Ecto neural progenitor cell (in vitro differentiated cells): ENCODE measurements around the gene DHX35.
A peak's percentile ranks its signal among the peaks of the same experiment; 100 is the strongest.

ENCODE experiments used
- DNase-seq: peaks from one replicate; pipeline ENCODE4 v3.0.0-alpha.2; 2018; ENCODE audit warnings: low spot score

DHX35 gene

DNA sequence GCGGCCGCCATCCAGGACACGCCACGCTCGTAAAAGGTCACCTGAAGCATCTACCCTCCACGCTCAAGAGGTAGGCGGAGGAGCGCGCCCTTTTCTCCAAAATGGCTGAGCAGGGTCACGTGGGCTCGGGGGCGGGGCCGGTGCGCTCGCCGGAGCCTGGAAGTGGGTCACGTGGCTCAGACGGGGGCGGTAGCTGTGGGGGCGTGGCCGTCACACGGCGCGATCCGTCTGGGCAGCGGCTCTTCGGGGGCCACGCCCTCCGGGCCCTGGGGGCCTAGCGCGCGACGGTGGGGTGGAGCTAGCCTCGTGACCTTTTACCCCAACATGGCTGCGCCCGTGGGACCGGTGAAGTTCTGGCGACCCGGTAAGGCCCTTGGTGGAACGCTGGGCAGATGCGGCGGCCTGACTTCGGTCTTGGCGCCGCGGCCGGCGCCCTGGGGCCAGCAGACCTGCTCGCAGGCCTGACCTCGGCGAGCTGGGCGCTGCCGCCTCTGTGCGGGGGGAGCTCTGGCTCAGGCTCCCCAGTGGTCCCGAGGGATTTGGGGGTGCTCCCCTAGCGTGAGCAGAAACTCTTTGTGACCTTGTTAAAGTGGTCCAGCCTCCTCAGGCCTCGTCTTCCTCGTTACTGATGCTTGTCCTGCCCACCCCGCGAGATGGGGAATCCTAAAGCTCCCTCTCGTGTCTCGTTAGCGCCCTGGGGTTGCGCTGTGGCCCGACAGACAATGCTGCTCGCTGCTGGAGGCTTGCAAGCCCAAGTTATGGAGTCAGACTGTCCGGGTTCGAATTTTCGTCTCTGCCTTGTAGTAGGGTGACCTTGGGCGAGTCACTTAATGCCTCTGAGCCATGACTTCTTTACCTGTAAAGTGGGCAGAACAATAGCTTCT, at the start of gene DHX35:
Gene DHX35 (plus strand): TSS at position 301 of the 884 bp plus-strand sequence. CDS start 24 bp downstream, at position 325.
- DNase-seq = peak; percentile 98

DNA sequence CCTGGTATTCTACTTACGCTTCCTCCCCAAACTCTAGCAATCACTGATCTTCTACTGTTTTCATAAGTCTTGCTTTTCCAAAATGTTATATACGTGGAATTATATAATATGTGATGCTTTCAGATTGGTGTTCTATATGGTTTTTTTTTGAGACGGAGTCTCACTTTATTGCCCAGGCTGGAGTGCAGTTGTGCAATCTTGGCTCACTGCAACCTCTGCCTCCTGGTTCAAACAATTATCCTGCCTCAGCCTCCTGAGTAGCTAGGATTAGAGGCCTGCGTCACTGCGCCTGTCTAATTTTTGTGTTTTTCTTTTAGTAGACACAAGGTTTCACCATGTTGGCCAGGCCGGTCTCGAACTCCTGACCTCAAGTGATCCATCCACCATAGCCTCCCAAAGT, 46.8 kb upstream of the DHX35 start:
- no peak for DNase-seq

GRCh38 chr20:38917657-38918056, 44.5 kb upstream of the DHX35 start:
- no peak for DNase-seq

GRCh38 chr20:38918172-38918571, 44.0 kb upstream of the DHX35 start:
- no peak for DNase-seq

DNA sequence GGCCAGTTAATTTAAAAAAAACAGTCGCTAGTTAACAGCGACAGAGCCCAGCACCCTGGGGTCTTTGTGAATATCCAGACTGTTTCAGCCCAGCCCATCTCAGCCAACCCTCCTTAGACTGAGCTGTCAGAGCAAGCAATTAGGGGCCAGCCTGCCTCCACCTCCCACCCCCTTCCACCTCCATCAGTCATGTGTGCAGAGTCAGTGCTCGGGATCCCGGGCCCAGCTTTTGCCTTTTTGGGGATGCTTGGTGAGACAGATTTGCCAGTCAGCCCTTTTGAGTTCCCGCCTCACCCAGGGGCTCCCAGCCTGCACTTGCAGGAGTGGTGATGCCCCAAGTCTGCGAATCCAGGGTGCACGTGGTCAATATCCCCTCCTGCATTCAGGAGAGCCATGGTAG, 42.5 kb upstream of the DHX35 start:
- DNase-seq = no peak

GRCh38 chr20:38920411-38920810, 41.7 kb upstream of the DHX35 start:
- no peak for DNase-seq

DNA sequence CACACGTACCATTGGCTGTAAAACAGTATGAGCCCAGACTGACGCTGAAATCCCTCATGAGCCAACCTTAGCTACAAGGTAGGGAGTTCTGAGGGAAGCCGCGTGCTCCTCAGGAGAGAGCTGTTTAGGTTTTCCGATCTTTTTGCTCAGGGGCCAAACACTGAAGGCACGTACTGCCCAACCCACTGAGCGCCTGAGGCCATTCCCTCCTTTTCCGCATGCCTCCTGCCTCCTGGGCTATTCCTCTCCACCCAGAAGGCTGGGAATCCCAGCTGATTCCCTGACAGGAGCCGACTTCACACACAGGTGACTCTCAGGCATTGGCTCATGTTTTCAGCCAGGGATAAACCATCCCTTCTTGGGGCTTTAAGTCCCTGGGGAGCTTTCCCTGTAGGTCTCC, 41.3 kb upstream of the DHX35 start:
- DNase-seq = no peak

GRCh38 chr20:38924718-38925117, 37.4 kb upstream of the DHX35 start:
- DNase-seq = no peak

DNA sequence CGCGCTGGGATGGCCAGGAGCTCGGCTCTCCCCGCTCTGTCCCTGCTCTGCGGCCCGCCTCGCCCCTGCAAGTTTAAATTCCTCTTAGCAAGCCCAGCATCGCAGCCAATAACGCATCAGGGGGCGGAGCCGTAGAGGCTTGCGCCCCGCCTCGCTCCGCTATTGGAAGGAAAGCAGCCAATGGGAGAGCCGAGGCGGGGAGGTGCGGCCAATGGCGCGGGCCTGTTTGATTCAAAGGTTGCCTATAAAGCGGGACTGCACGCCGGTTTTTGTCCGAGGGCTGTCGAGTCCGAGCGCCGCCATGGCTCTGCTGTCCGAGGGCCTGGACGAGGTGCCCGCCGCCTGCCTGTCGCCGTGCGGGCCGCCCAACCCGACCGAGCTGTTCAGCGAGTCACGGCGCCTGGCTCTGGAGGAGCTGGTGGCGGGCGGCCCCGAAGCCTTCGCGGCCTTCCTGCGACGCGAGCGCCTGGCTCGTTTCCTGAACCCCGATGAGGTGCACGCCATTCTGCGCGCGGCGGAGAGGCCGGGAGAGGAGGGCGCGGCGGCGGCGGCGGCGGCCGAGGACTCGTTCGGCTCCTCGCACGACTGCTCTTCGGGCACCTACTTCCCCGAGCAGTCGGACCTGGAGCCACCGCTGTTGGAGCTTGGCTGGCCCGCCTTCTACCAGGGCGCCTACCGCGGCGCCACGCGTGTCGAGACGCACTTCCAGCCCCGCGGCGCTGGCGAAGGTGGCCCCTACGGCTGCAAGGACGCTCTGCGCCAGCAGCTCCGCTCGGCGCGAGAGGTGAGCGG, 35.8 kb upstream of the DHX35 start, which contains the start of gene FAM83D:
Gene FAM83D (plus strand): TSS at position 276 of the 792 bp plus-strand sequence. CDS start 26 bp downstream, at position 302.
- peak; percentile 97 for DNase-seq

- DNase-seq = no peak
Measured at GRCh38 chr20:38926934-38927616, 35.1 kb upstream of the DHX35 start.

GRCh38 chr20:38927902-38928578, 34.1 kb upstream of the DHX35 start:
- DNase-seq = no peak

DNA sequence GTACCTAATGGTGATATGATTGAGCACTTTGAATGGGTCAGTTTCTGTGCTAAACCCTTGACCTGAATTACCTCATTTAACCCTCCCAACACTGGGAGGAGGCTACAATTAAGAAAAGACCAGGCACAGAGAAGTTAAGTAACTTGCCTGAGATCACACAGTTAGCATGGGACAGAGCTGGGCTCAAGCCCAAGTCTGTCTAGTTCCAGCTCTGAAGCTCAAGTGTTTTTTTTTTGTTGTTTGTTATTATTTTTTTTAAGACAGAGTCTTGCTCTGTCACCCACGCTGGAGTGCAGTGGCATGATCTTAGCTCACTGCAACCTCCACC, 31.9 kb upstream of the DHX35 start:
- DNase-seq = no peak

DNA sequence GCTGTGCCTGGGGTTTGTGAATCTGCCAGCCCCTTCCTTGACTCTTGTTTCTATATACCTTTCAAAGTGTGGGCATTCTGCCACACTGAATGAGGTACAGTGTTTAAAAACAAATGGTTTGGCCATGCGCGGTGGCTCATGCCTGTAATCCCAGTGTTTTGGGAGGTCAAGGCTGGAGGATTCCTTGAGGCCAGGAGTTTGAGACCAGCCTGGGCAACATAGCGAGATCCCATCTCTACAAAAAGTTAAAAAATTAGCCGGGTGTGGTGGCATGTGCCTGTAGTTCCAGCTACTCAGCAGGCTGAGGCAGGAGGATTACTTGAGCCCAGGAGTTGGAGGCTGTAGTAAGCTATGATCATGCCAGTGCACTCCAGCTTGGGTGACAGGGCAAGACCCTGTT, 30.2 kb upstream of the DHX35 start:
- DNase-seq = no peak

GRCh38 chr20:38932457-38933120, 29.6 kb upstream of the DHX35 start:
- DNase-seq = no peak

- no peak for DNase-seq
Measured at GRCh38 chr20:38934530-38934929, 27.6 kb upstream of the DHX35 start.

DNA sequence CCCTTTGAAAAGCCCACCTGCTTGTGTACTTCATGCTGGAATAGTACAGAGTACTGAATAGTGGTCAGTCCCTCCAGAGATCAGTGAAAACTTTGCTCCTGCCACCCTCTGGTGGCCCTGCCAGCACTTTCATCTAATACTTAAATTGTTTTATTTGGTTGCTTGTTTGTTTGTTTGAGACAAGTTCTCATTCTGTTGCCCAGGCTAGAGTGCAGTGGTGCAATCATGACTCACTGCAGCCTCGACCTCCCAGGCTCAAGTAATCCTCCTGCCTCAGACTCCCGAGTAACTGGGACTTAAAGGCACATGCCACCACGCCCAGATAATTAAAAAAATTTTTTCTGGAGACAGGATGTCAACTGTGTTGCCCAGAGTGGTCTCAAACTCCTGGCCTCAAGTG, 26.9 kb upstream of the DHX35 start:
- no peak for DNase-seq

DNA sequence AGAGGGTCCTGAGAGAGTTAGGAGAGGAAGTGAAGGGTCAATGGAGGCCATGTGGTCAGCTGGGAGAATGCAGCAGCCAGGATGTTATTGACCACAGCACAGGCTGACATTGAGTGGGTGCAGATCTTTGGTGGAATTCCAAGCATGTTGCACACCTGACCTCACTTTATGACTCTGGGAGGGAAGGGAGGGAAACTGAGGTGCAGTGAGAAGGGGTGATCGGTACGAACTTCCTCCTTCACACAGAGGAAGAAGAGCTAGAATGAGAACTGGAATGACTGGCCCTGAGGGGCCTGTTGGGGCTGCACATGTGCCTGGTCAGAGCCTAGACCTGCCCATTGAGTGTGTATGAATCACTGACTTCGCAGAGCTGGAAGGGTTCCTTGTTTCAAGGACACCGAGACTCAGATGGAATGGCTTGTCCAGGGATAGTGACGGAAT, 26.2 kb upstream of the DHX35 start:
- DNase-seq = no peak

DNA sequence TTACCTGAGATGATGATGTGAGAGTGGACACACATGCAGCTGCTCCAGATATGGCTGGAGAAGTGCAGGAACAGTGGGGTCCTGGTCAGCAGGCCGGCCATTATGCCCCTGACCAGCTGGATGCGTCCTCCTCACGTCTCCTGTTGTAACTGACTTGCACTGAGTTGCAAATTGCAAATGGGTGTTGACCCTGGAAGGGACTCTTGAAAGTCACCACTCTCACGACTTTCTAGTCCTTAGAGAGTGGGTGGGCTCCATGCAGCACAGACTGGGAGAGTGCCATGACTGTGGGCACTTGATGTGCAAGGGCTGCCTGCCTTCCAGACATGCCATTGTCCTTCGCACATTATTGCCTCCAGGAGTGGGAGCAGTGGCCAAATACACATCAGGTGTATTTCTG, 25.1 kb upstream of the DHX35 start:
- DNase-seq = no peak

DNA sequence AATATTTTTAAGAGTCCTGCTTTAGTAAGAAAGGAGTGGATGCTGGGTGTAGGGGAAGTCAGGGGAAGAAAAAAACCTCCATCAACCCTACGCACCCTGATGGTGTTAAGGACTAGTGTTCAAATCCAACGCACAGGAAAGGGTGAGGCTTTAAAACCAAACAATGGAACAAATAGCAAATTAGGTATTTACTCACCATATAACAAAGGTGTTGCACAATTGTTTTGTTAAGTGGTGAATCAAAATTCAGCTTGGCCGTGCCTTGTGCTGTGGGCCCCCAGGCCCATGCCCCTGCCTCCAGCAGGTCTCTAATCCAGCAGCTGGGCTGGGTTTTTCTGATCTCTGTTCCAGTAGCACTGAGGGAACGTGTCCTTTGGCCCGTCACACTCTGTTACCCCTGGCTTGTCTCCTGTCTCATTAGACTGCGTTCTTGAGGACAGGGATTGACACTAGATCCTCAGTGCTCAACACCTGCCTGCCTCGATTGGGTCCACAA, 24.1 kb upstream of the DHX35 start:
- DNase-seq = no peak

- DNase-seq = no peak
Measured at GRCh38 chr20:38939686-38940085, 22.5 kb upstream of the DHX35 start.

DNA sequence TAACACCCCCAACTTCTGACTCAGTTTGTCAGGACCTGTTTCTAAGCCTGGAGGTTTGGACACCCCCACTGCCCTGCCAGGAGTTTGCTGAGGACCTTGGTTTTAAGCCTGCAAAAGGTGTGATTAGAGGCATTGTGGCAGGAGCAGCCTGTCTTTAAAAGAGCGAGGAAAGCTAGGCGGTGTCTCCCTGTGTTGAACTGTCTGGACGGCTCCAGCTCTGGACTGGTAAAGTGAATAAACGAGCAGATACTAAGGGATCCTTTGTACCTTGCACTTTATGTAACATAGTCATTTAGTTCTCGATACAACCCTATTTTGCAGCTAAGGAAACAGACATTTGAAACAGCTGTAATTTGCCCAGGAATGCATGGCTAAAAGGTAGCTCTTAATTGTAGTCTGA, 21.5 kb upstream of the DHX35 start:
- no peak for DNase-seq
